Measurements from ENCODE around the gene HS3ST6.
"Not testable (repeated sequence)": the region's sequence is repeated elsewhere in the genome, so short reads cannot be mapped to it uniquely, and the experiment has no call there.

DNA sequence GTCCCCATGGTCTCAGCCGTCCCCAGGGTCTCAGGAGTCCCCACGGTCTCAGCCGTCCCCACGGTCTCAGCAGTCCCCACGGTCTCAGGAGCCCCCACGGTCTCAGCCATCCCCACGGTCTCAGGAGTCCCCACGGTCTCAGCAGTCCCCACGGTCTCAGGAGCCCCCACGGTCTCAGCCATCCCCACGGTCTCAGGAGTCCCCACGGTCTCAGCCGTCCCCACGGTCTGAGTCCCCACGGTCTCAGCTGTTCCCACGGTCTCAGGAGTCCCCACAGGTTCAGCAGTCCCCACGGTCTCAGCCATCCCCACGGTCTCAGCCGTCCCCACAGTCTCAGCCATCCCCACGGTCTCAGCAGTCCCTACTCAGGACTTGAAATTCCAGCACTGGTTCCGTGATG lies 1.9 kb upstream of the HS3ST6 start:
- TF ChIP-seq EZH2 (IDR thresholded peaks at IDR 0.05); POLR2AphosphoS5 (IDR thresholded peaks at IDR 0.05; ENCODE audit: borderline replicate concordance, low read depth, low read length): not testable (repeated sequence)
